Kidney tubule cell (primary cell): ENCODE measurements around the gene MEAK7.

ENCODE experiments used
- DNase-seq: peaks from one replicate; pipeline ENCODE4 v3.0.0-alpha.2; 2018; ENCODE audit warnings: low spot score

The MEAK7 gene

GRCh38 chr16:84511831-84512230 is 7.4 kb upstream of the MEAK7 start:
- DNase-seq, result no peak

- peak; percentile 88 for DNase-seq
Measured at GRCh38 chr16:84511180-84511800, 6.8 kb upstream of the MEAK7 start.

GRCh38 chr16:84509032-84509950 is 4.8 kb upstream of the MEAK7 start:
- no peak for DNase-seq

- no peak for DNase-seq
Measured at GRCh38 chr16:84508502-84508901, 4.0 kb upstream of the MEAK7 start.

- no peak for DNase-seq
Measured at GRCh38 chr16:84507011-84507982, 2.8 kb upstream of the MEAK7 start.

- peak; percentile 50 for DNase-seq
Measured at GRCh38 chr16:84505249-84506187, 1.1 kb upstream of the MEAK7 start.

GRCh38 chr16:84503751-84504395 is 586 bp downstream of the MEAK7 start:
- DNase-seq, result peak; percentile 59

GRCh38 chr16:84502581-84502980 is 1.9 kb downstream of the MEAK7 start:
- peak; percentile 76 for DNase-seq

- DNase-seq, result no peak
Measured at GRCh38 chr16:84502075-84502474, 2.4 kb downstream of the MEAK7 start.

- DNase-seq, result peak; percentile 94
Measured at GRCh38 chr16:84501077-84501735, 3.3 kb downstream of the MEAK7 start.

GRCh38 chr16:84500531-84500930 is 3.9 kb downstream of the MEAK7 start:
- DNase-seq, result no peak

- no peak for DNase-seq
Measured at GRCh38 chr16:84499638-84500037, 4.8 kb downstream of the MEAK7 start.

GRCh38 chr16:84498859-84499620 is 5.4 kb downstream of the MEAK7 start:
- peak; percentile 22 for DNase-seq

- no peak for DNase-seq
Measured at GRCh38 chr16:84498223-84498610, 6.2 kb downstream of the MEAK7 start.

- no peak for DNase-seq
Measured at GRCh38 chr16:84497418-84498222, 6.8 kb downstream of the MEAK7 start.

GRCh38 chr16:84496991-84497390 is 7.5 kb downstream of the MEAK7 start:
- DNase-seq, result no peak

- DNase-seq, result no peak
Measured at GRCh38 chr16:84495506-84495905, 9.0 kb downstream of the MEAK7 start.

- no peak for DNase-seq
Measured at GRCh38 chr16:84489131-84489530, 15.3 kb downstream of the MEAK7 start.
